NCI-H1092 (cell line): ENCODE data around the gene GRIK3.
A peak's percentile ranks its signal among the peaks of the same experiment; 100 is the strongest.

Source experiments
- DNase-seq: peaks from one replicate; lab custom pipeline; 2025; lab: John Stamatoyannopoulos, UW

GRIK3 gene

DNA sequence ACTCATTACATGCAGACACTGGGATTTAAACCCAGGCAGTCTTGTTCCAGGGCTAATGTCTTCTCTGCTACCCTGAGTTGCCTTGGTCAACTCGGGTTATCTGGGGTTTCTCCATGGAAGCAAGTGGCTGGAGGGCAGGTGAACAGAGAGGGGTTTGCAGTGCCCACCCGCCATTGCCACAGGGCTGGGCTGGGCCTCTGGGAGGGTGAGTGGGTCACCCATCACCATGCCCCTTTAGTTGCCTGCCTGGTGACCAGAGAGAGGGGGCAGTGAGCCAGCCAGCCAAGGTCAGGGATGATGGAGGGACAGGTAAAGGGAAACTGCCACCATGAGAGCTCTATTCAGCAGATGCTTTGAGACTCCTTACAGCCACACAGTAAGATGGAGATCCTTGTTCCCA, 53.2 kb downstream of the GRIK3 start:
- no peak for DNase-seq

DNA sequence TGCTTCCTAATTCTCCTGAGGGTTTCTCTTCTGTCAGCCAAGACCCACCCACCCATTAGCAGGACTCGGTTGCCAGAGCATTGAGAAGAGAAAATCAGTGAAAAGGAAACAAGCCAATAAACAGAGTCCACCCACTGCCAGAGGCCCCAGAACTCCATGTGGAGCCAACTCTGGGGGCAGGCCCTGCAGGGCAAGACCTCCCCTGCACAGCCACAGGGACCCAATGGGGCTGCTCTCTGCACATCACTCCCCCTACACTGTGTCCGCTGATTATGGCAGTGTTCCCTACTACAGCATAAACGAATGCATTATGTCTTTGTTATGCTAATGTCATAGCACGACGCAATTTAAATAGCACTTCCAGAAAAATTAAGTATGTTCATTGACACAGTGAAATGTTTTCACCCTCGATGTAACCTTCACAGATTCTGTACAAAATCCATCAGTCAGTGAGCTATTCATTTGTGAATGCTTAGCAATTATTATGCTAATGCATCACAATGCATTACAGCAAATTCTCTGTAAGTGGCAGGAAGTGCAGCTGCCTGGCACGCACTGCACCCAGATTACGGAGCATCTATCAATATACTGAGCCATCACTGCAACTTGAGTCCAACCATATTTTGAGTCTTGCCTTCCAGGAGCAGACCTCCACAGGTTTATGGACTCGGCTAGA, 56.4 kb downstream of the GRIK3 start:
- no peak for DNase-seq

DNA sequence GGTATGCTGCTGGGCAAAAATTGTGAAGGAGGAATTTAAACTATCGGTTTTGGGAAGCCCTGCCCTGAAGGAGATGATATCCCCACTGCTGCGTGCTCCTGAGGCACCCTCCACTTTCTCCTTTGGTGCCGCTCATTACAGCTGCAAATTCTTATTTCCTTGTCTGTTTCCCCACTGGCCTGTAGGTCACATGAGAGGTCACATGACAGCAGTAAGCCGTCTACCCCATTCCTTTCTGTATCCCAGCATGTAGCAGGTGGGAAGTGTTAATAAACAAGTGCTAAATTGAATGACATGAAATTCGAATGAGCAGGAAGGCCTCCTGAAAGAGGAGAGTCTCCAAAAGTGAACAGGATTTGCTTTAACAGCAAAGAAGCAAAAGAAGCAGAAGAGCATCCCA, 58.7 kb downstream of the GRIK3 start:
- DNase-seq = no peak

DNA sequence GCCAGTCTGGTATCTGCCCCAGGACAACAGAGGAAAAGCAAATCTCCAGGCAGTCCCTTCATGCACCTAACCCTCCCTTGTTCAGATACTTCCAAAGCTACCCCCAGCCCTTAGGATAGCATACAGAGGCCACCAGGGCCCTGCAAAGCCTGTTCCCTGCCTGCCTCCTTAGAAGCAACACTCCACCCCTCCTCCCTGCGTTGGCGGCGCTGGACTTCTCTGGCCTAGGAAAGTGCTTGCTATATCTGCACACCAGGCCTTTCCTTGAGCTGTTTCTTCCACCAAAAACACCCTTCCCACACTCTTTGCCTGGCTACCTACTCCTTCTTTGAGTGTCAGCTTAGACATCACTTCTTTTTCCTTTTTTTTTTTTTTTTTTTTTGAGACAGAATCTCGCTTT, 61.3 kb downstream of the GRIK3 start:
- no peak for DNase-seq

DNA sequence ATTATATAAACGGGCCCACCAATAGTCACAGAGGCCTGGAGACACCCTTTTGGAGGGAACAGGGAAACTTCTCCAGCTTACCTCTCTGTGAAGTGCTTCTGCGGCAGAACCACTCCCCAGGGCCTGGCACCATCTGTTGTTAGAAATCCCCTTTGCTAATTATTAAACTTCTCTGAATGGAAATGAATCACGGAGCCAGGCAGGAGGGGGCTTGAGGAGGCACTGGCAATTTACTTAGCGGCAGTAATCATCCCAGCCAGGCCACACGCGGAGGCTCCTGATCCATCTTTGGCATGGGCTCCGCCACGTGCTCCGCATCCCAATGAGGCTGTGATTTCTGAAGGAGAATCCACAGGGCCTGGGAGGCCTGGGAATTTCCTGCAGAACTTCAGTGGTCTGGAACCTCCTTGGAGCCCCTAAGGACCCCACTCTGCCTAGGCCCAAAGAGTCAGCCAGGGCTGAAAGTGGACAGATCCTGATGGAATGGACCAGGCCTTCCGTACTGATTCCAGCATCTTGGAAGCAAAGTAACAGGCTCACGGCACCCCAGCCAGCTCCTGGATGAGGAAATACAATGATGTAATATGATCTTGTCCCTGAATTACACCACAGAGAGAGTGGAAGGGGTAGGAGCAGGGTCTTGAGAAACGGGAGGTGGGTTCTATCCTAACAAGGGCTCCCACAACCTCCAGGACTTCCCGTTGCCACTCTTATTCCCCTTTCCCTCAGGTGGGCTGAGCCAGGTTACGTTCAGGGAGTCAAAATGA, 62.3 kb downstream of the GRIK3 start:
- DNase-seq = no peak

DNA sequence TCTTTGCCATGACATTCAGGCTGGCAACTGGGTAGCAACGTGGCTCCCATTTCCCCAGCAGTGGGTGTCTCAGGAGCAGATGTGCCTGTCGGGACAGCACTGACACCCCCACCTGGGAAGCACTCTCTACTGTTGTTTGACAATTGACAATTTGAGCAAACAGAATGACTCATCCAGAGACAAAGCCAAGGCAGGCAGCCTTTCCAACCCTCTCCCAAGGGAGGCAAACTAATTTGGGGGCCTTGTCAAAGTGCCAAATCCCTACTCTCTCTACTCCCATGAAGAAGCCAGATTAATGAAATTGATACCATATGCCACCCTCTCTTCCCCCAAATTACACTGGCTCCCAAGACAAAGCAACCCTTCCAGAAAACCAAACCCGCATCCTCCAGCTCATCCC, 65.6 kb downstream of the GRIK3 start:
- DNase-seq = peak; percentile 97

DNA sequence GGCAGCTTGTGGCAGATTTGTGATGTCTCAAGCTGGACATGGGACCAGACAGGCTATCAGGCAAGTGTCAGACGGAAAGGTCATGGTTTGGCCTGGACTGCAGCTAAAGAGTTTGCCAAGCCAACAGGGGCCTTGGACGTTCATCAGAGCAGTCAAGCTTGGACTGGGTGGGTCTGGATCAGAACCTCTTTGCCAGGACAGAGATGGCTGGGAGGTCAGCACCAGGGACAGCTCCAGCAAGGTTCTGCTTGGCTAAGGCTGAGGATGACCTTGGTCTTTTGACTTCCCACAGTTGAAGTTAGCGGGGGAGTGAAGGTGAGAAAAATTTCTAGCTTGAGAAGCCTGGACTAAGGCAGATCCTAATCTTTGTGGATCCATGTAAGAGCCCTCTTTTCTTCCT, 68.1 kb downstream of the GRIK3 start:
- no peak for DNase-seq

DNA sequence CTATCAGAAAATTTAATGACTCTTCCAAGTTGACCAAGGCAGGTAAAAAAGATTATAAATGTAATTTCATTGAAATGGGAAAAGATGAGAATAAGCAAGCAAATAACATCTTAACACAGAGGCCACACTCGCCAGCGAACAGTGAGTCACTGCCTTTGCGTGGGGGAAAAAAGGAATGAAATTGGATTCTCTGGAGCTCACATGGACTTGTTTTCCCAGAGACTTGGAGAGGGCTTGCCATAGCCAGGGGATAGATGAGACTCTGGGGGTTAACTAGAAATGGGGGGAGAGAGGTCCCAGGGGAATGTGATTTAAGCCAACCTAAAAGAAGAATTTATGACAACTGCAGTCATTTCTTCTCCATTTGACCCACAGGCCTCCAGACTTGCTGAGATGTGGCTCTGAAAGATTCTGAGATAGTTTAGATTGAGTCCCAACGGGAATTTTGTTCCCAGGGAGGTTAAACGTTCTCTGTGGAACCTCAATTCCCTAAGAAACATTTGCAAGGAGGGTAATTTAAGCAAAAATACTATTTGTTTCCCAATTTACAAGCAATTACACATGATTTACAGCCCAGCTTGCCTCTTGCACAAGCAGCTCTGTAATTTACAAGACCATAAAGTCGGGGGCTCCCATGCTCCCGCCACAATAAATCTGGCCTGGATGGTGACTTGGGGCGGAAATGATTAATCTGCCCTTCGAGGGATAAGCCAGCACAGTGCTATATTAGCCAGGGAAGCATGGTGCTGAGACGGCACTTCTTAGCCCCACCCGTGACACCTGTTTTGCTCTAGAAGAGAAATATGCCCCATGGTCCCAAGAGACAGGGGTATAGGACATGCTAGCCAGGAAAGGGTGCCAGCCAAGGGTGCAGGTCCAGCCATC, 68.8 kb downstream of the GRIK3 start:
- DNase-seq = no peak

DNA sequence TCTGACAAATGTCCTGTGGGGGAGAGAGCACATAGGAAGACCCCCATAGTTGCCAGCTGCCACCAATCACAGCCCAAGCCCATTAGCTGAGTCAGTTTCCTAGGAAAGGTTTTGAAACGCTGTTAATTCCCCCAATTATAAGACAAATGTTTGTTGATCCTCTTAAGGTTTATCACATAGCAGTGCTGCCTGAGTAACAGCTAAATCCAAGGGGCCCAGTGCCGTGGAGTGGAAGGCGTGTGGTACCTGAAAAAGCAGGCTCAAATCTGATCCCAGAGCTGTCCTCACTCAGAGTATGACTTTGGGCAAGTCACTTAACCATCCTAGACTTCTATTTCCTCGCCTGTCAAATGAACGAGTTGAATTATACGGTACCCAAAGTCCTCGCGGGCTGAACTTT, 69.5 kb downstream of the GRIK3 start:
- DNase-seq = no peak

DNA sequence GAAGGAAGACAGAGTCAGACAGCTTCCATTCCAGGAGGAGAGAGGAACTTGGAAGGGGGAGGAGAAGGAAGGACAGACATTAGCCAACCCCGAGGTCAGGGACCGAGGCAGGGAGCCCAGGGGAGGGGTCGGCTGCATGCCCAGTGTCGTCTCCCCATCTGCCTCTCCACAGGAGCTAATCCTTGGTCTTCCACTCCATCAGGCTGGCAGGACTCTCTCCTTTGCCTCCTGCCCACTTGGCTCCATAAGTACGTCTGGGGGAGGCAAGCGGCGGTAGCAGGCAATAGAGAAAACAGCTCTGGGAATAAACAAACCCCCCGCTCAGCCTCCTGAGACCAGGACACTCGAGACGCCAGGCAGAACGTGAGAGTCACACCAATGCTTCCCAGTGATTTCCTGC, 71.3 kb downstream of the GRIK3 start:
- DNase-seq = peak; percentile 40

DNA sequence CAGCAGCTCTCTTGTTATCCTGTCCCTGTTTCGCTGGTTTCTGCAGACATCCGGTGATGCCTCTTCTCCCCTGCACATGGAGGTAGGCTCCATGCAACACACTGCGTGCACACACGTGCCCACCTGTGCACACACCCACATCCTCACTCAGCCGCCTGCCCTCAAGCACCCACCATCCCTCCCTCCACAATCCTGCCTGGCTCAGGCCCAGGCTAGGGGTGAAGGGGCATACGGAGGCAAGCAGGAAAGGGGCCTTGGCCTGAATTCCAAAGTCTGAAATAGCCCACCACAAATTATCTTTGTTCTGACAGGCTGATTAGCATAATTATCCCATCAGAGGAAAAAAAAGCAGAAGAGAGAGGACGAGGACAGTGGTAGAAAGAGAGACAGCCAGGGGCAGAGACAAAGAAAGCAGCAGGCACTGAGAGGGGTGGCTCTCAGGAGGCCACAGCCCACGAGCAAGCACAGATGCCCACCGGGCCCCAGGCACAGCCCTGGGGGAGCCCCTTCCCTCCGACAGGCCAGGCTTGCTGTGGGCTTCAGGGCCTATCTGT, 73.2 kb downstream of the GRIK3 start:
- no peak for DNase-seq

DNA sequence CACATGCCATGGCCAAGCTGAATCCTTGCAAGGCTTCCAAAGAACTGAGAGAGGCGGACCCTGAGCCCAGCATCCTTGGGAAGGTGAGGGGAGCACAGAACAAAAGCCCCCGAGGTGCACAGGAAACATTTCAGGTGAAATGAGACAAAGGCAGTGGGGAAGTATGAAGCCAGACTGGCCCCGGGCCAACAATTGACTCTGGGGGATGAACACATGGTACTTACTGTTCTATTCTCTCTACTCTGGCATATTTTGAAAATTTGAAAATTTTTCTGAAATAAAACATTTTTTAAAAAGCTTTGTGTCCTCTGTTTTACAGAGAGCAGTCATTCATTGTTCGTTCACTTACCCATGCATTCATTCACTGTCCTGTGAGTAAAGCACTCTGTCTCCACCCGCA, 77.7 kb downstream of the GRIK3 start:
- no peak for DNase-seq

DNA sequence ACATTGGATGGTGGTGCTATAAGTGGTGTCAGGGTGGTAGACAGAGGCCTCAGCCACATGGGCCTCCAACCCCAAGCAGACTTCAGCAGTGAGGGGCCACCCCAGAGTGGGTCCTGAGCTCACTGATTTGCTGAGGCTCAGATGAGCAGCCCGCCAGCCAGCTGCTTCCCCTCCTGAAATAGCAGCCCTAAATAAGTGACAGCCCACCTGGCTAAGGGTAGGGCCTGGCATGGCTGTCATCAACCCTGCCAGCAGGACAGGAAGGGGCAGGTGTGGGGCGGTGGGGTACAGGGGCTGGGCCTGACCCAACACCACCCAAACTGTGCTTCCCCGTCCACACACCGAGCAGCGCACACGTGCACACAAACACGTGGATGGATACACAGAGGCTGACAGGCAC, 79.3 kb downstream of the GRIK3 start:
- DNase-seq = no peak

DNA sequence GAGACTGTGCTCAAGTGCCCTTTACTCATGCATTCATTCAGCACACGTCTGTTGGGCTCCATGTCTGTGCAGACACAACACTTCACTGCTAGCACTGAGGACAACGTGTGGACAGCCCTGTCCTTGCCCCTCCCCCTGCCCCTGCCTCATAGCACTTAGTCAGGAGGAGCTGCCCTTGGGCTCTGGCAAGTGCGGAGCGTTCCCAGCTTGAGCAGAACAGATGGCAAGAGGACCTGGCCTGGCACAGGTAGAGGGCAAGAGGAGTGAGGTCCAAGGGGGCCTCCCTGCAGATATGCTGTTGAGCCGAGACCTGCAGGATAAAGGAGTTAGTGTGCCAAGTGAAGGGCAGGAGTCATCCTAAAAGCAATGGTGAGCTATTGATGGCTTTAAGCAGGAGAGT, 81.3 kb downstream of the GRIK3 start:
- DNase-seq = no peak

DNA sequence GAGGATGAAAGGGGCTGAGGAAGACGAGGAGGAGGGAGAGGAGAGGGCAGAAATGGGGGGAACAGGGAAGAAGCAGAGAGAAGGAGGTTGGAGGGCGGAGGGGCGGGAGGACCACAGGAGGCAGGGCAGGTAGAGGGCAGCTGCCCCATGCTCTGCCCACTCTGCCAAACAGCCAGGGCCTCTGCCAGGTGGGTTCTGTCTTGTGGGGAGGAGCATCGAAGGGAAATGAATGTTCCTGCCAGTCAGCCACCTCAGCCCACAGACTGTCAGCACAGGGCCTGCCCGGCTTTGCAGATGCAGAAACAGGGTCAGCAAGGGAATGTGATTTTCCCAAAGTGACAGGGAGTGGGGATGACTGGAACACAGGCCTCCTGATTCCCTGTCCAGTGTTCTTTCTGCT, 82.6 kb downstream of the GRIK3 start:
- no peak for DNase-seq

DNA sequence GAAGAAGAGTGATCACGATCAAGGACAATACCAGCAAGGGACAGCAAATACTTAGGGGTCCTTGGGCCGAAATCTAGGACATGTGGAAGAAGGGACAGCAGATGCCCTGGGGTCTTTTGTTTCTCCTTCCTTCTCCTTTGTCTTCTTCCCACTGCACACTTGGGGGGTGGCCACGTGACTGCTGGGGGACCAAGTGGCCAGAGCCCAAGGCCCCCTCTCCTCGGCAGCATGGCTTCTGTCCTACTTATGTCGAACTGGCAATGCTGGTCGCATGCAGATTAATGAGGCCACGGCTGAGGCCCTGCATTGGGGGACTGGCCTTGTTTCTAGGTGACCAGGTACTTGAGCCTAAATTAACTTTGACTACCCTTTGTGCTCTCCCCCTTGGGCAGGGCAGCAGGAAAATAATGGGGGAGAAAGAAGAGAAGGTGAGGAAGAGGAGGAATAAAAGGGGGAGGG, 83.0 kb downstream of the GRIK3 start:
- DNase-seq = no peak

DNA sequence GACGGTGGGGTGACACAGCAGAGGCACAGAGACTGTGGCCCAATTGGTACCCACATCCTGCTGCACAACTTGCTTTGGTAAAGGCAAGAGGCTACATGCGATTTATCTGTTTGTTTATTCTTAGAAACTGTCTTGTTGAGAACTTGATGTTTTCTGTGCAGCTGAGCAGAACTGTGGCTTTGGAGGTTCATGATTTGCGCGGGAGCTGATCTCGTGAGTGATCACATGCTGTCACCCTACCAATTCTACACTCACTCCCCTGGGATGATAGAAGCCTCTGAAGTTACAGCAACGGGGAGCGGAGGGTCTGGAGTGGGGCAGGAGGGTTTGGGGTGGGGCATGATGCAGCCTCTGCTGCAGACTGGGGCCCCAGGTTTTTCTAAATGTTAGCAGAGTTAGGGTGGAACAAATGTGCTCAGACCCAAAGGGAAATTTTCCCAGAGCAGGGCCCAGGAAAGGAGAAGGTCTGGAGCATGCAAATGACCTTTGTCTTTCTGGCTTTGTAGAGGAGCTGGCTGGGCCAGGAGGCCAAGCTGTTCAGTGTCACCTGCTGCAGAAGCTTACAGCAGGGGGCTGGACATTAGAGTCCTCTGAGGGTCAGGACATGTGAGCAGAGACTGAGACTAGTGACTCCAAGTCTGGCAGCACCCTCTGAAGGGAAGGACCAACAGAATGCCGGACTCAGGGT, 83.6 kb downstream of the GRIK3 start:
- no peak for DNase-seq

DNA sequence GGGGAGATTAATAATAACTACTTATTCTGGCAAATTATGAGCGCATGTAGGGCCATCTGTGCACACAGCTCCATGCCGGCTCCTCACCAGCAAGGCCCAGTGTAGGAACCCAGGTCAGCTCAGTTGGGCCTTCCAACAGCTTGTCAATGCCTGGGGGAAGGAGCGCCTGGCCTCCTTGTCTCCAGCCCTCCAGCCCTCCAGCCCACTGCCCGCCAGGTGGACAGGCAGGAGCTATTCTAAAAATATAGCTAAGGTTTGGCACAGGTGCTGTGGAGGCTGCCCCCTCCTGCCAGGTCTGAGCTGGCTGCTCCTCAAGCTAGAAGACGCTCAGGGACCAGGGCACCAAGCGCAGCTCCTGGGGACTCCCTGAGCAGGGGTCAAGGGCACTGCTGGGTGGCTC, 85.7 kb downstream of the GRIK3 start:
- no peak for DNase-seq

DNA sequence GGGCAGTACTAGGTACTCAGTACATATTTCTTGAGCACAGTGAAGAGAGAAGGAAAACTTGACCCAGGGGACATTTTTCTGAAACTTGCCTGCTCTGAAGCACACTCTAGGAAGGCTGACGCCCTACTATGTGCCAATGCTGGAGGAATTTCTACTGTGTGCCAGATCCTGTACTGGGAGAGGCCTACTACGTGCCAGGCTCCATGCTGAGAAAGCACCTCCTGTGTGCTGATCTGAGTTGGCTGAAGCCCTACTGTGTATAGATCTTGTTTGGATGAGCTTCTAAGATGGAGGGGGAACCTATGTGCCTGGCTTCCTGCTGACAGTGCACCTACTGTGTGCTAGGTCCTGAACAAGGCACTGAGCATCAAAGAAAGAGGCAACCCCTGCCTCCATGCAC, 86.2 kb downstream of the GRIK3 start:
- DNase-seq = no peak

DNA sequence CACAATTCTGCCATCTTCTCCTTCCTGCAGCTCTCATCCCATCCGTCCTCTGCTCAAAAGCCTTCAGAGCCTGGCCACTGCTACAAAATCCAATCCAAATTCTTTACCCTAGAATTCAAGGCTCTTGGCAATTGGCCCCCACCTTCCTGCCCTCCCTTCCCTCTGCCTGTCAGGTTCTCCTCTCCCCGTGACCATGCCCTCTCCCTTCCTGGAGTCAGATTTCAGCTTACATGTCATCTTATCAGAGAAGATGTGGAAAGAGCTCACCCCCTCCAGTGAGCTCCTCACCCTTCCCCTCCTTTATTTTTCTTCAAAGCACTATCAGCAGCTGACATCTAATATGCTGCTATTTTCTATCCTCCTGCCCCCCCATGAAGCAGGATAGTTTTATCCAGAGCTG, 86.9 kb downstream of the GRIK3 start:
- DNase-seq = no peak

DNA sequence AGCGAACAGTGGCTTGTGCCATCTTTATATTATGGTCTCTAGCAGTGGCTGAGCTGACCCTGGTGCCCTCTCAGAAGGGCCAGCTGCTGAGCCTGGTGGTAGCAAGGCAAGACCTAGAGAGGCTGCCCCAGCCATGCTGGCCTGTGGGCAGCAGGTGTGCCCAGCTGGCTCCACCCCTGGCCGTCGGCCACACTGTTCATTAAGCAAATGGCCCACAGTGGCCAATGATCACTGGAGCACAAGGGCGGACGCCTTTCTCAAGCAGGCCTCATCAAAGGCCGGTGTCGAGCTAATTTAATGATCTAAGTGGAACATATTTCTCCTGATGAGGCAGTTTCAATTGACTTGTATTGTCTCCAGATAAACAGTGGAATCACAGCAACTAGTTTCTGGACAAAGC, 89.4 kb downstream of the GRIK3 start:
- peak; percentile 46 for DNase-seq

DNA sequence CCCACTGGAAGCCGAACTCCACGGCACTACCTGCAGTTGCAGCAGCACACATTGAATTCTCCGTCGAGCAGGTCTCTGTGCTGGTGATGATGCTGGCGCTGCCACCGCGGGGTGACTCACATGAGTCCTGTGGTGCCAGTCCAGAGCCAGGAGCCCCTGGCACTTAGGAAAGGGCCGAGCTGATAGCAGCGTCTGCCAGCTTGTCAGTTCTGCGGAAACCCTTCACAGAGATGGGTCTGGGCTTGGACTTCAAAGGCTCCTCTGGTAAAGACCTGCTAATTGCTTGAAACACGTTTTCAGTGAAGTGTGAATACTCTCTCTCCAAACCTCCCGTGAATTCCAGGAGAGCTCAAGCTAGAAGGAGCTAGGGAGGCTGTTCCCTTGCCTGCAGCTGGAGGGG, 92.2 kb downstream of the GRIK3 start:
- DNase-seq = no peak
